ENCODE data around the gene FOXF2. TPM values are rescaled to one million over a fixed set of nuclear protein-coding genes. Genes with fewer than 3 reads are reported as not detected.

The FOXF2 gene
- total RNA-seq, 1 experiment from 2014 or later: not detected

DNA sequence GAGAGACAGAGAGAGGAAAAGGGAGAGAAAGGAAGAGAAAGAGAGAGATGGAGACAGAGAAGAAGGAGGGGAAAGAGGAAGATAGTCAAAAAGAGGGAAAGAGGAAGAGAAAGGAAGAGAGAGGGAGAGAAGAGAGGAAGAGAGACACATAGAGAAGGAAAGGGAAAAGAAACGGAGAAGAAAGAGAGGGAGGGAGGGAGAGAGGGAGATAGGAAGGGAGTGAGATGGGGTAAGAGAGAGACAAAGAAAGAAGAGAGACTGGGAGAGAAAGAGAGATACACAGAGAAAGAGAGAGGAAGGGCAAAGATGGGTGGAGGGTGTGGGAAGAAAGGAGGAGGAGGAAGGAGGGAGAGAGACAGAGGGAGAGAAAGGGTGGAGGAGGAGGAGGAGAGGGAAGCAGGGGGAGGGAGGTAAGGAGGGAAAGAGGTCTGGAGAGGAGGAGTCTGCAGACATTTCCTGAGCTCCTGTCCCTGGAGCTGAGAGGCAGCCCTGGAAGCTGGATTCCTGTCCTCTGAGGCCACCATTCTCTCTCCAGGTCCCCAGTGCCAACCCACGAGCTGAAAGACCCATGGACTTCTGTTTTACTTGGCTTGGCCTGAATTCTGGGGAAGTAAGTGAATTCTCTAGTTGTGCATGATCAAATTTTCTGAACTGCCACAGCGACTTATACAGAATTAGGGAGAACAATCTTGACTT lies 9.9 kb downstream of the FOXF2 start:
- no peak overlapping the region for H3K4me2 ChIP-seq (ENCODE audit: low read depth, low read length, poor library complexity, severe bottlenecking)
- H2AFZ ChIP-seq (ENCODE audit: low read length): no peak overlapping the region
- no peaks in the 10 kb centered on the region for H3K27me3 ChIP-seq (ENCODE audit: low read length)
- no peaks in the 10 kb centered on the region for H3K9me2 ChIP-seq (replicated peaks; ENCODE audit: insufficient read depth, low read length)
- no peak overlapping the region for H3K27ac ChIP-seq (ENCODE audit: low read length)
- no peaks in the 10 kb centered on the region for H3K9me3 ChIP-seq (ENCODE audit: low read length)
- no peak overlapping the region for H3K9ac ChIP-seq (ENCODE audit: low read length)
- no peak for DNase-seq
- no peaks in the 10 kb centered on the region for H3K79me2 ChIP-seq (ENCODE audit: low read length)
- no peaks in the 10 kb centered on the region for H4K20me1 ChIP-seq (ENCODE audit: insufficient read depth, low read depth, low read length)
- H3K4me1 ChIP-seq (ENCODE audit: low read length): no peaks in the 10 kb centered on the region
- no peak overlapping the region for H3K4me3 ChIP-seq (ENCODE audit: low read length)
- H3K36me3 ChIP-seq (ENCODE audit: insufficient read depth, low read length): no peaks in the 10 kb centered on the region

DNA sequence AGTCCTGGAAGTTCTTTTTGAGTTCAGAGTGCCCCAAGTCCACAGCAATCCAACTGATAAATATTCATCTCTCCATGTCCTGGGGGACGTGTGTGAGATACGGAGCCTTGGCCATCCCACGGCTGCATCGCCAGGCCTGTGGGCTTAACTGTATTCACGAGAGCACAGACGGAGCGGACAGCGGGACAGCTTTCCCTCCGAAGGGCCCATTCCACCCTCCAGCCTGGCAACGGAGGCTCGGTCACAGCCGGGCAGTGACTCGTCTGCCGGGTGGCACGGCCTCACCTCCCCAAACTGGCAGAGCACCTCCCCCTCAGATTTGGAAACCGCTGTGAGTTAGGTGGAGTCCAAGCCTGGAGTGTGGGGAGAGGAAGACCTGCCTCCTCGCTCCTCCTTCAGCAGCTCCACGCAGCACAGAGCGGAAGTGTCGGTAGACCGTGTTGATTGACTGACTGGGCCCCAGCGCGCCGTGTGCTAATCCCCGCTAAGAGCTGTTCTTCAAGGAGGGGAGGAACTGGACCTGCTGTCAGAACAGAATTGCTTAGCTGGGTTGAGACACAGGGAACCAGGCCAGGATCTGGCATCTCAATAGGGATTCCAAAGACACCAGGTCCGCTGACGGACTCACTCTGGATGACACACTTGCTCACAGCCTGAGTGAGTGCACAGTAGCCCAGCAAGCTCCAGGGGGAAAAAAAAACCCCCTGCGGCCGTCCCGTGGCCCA lies 10.9 kb downstream of the FOXF2 start:
- DNase-seq: no peak
- H3K27me3 ChIP-seq (ENCODE audit: low read length): no peaks in the 10 kb centered on the region
- no peak overlapping the region for H3K27ac ChIP-seq (ENCODE audit: low read length)
- no peaks in the 10 kb centered on the region for H3K4me1 ChIP-seq (ENCODE audit: low read length)
- no peaks in the 10 kb centered on the region for H3K36me3 ChIP-seq (ENCODE audit: insufficient read depth, low read length)
- no peak overlapping the region for H3K4me3 ChIP-seq (ENCODE audit: low read length)
- H3K4me2 ChIP-seq (ENCODE audit: low read depth, low read length, poor library complexity, severe bottlenecking): no peak overlapping the region
- H2AFZ ChIP-seq (ENCODE audit: low read length): no peak overlapping the region
- H3K9me2 ChIP-seq (replicated peaks; ENCODE audit: insufficient read depth, low read length): no peaks in the 10 kb centered on the region
- no peaks in the 10 kb centered on the region for H3K9me3 ChIP-seq (ENCODE audit: low read length)
- no peaks in the 10 kb centered on the region for H3K79me2 ChIP-seq (ENCODE audit: low read length)
- no peaks in the 10 kb centered on the region for H4K20me1 ChIP-seq (ENCODE audit: insufficient read depth, low read depth, low read length)
- H3K9ac ChIP-seq (ENCODE audit: low read length): no peak overlapping the region

DNA sequence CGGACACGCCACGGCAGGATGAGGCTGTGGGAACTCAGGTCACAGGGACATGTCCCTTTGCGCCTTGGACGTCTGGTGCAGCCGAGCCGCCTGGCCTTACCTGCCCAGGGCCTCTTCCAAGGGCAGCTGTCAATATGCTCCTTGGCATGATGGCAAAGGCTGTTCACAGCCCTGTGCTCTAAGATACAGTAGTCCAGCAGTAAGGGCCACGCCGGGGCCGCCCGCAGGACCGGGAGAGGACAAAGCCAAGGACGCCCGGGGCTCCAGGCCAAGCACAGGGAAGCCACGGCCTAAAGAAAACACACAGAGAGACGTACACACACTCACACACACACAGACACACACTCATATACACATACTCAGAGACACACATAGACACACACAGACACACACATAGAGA lies 13.0 kb downstream of the FOXF2 start:
- Histone ChIP-seq H3K4me2 (ENCODE audit: low read depth, low read length, poor library complexity, severe bottlenecking) (no peak overlapping the region), H3K9me2 (replicated peaks; ENCODE audit: insufficient read depth, low read length) (no peaks in the 10 kb centered on the region), H3K9me3 (ENCODE audit: low read length) (no peaks in the 10 kb centered on the region), H3K27me3 (ENCODE audit: low read length) (no peaks in the 10 kb centered on the region), H3K36me3 (ENCODE audit: insufficient read depth, low read length) (no peaks in the 10 kb centered on the region), H3K79me2 (ENCODE audit: low read length) (no peaks in the 10 kb centered on the region), H3K9ac (ENCODE audit: low read length) (no peak overlapping the region), H2AFZ (ENCODE audit: low read length) (no peak overlapping the region), H3K27ac (ENCODE audit: low read length) (no peak overlapping the region), H3K4me1 (ENCODE audit: low read length) (no peaks in the 10 kb centered on the region), H3K4me3 (ENCODE audit: low read length) (no peak overlapping the region), H4K20me1 (ENCODE audit: insufficient read depth, low read depth, low read length) (no peaks in the 10 kb centered on the region)
- DNase-seq: no peak

DNA sequence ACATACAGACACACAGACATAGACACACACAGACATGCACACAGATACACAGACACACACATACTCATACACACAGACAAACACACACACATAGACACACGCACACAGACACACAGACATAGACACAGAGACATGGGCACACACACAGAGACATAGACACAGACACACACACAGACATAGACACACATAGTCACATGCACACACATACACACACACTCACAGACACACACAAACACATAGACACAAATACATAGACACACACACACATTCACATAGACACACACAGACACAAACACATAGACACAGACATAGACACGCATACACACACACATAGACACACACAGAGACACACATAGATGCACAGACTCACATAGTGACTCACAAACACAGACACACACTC lies 13.5 kb downstream of the FOXF2 start:
- H4K20me1 ChIP-seq (ENCODE audit: insufficient read depth, low read depth, low read length): no peaks in the 10 kb centered on the region
- H2AFZ ChIP-seq (ENCODE audit: low read length): no peak overlapping the region

DNA sequence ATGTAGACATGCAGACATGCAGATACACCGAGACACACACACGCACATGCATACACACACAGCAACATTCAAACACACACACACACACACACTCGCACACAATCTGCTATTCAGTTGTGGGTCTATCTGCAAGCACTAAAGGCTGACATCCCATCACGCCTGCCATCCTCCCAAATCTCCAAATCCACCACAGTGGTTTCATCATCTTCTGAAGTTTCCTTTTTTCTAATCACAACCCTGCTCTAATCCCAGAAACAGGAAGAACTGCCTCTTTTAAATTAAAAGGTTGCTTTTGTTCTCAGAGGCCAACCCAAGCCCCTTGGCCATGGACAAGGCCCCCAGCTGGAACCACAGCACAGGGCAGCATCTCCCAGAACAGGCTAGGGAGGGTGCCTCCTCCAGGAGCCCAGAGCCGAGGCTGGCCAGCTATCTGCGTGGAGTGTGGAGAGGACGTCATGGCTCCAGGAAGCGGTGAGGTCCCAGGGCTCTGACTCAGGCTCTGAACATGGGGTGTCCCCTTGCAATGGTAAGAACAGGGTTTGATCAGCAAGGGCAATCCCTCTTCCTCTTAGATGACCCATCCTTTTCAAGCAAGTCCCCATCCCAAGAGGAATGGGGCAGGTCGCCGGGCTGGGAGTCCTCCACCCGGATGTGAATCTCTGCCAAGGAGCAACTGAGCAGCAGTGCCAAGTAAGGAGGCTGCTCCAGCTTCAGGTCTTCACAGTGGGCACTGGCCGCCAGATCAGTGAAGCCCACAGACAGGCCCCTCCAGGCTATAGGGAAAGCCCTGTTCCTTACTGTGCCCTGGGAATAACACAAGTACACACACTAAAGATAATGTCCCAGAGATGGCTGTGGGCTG lies 14.7 kb downstream of the FOXF2 start:
- H3K9ac ChIP-seq (ENCODE audit: low read length): no peak overlapping the region

More for the DNA sequence above, 13.5 kb downstream of the FOXF2 start:
- no peak for DNase-seq
- H3K9me3 ChIP-seq (ENCODE audit: low read length): no peaks in the 10 kb centered on the region
- no peaks in the 10 kb centered on the region for H3K27me3 ChIP-seq (ENCODE audit: low read length)
- H3K9me2 ChIP-seq (replicated peaks; ENCODE audit: insufficient read depth, low read length): no peaks in the 10 kb centered on the region
- H3K4me3 ChIP-seq (ENCODE audit: low read length): no peak overlapping the region
- H3K36me3 ChIP-seq (ENCODE audit: insufficient read depth, low read length): no peaks in the 10 kb centered on the region
- no peak overlapping the region for H3K27ac ChIP-seq (ENCODE audit: low read length)
- H3K79me2 ChIP-seq (ENCODE audit: low read length): no peaks in the 10 kb centered on the region
- no peak overlapping the region for H3K9ac ChIP-seq (ENCODE audit: low read length)
- no peak overlapping the region for H3K4me2 ChIP-seq (ENCODE audit: low read depth, low read length, poor library complexity, severe bottlenecking)
- H3K4me1 ChIP-seq (ENCODE audit: low read length): no peaks in the 10 kb centered on the region

DNA sequence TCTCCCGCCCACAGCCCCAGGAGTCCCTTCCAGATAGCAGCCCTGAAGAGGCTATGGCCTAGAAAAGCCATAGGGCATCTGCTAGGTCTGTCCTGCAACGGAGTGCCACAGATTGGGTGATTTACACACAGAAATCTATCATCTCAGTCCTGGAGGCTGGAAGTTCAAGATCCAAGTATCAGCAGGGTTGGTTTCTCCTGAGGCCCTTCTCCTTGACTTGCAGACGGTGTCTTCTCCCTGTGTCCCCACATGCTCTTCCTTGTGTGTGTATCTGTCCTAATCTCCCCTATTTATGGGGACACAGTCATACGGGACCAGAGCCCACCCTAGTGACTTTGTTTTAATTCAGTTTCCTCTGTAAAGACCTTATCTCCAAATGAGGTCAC lies 15.3 kb downstream of the FOXF2 start:
- H3K4me2 ChIP-seq (ENCODE audit: low read depth, low read length, poor library complexity, severe bottlenecking): no peak overlapping the region
- no peak overlapping the region for H3K27ac ChIP-seq (ENCODE audit: low read length)
- no peaks in the 10 kb centered on the region for H3K9me3 ChIP-seq (ENCODE audit: low read length)
- H3K9ac ChIP-seq (ENCODE audit: low read length): no peak overlapping the region
- no peak overlapping the region for H3K4me3 ChIP-seq (ENCODE audit: low read length)
- no peak overlapping the region for H2AFZ ChIP-seq (ENCODE audit: low read length)
- H3K9me2 ChIP-seq (replicated peaks; ENCODE audit: insufficient read depth, low read length): no peaks in the 10 kb centered on the region
- no peaks in the 10 kb centered on the region for H3K79me2 ChIP-seq (ENCODE audit: low read length)
- H3K4me1 ChIP-seq (ENCODE audit: low read length): no peaks in the 10 kb centered on the region
- no peaks in the 10 kb centered on the region for H3K27me3 ChIP-seq (ENCODE audit: low read length)
- no peak for DNase-seq
- no peaks in the 10 kb centered on the region for H3K36me3 ChIP-seq (ENCODE audit: insufficient read depth, low read length)
- H4K20me1 ChIP-seq (ENCODE audit: insufficient read depth, low read depth, low read length): no peaks in the 10 kb centered on the region

More for the DNA sequence above, 14.7 kb downstream of the FOXF2 start:
- Histone ChIP-seq H3K9me2 (replicated peaks; ENCODE audit: insufficient read depth, low read length) (no peaks in the 10 kb centered on the region), H2AFZ (ENCODE audit: low read length) (no peak overlapping the region), H4K20me1 (ENCODE audit: insufficient read depth, low read depth, low read length) (no peaks in the 10 kb centered on the region), H3K27ac (ENCODE audit: low read length) (no peak overlapping the region), H3K79me2 (ENCODE audit: low read length) (no peaks in the 10 kb centered on the region), H3K4me2 (ENCODE audit: low read depth, low read length, poor library complexity, severe bottlenecking) (no peak overlapping the region), H3K27me3 (ENCODE audit: low read length) (no peaks in the 10 kb centered on the region), H3K4me1 (ENCODE audit: low read length) (no peaks in the 10 kb centered on the region), H3K4me3 (ENCODE audit: low read length) (no peak overlapping the region), H3K9me3 (ENCODE audit: low read length) (no peaks in the 10 kb centered on the region), H3K36me3 (ENCODE audit: insufficient read depth, low read length) (no peaks in the 10 kb centered on the region)
- DNase-seq: no peak

DNA sequence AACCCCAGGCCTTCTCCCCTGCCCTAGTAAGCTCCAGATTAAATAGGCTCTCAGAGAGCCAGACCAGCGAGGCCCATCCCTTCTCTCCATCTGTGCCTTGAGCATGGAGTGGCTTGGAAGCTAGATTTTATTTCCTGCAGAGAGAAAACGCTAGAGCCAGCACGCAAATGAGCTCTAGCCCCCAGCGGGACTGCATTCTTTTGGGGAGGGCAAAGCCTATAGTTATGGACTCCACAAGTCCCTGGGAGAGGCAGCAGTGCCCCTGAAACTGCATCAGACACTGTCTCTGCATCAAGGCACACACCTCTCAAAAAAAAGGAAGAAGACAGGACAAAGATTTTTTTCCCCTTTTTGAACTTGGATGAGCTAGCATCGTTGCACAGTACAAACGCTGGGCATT lies 15.8 kb downstream of the FOXF2 start:
- H3K9ac ChIP-seq (ENCODE audit: low read length): no peak overlapping the region
- no peak for DNase-seq
- no peaks in the 10 kb centered on the region for H3K36me3 ChIP-seq (ENCODE audit: insufficient read depth, low read length)
- H3K4me2 ChIP-seq (ENCODE audit: low read depth, low read length, poor library complexity, severe bottlenecking): no peak overlapping the region
- H3K9me2 ChIP-seq (replicated peaks; ENCODE audit: insufficient read depth, low read length): no peaks in the 10 kb centered on the region
- H3K79me2 ChIP-seq (ENCODE audit: low read length): no peaks in the 10 kb centered on the region
- H3K27ac ChIP-seq (ENCODE audit: low read length): no peak overlapping the region
- H4K20me1 ChIP-seq (ENCODE audit: insufficient read depth, low read depth, low read length): no peaks in the 10 kb centered on the region
- H3K27me3 ChIP-seq (ENCODE audit: low read length): no peaks in the 10 kb centered on the region
- no peak overlapping the region for H3K4me3 ChIP-seq (ENCODE audit: low read length)
- no peaks in the 10 kb centered on the region for H3K9me3 ChIP-seq (ENCODE audit: low read length)
- H2AFZ ChIP-seq (ENCODE audit: low read length): no peak overlapping the region
- H3K4me1 ChIP-seq (ENCODE audit: low read length): no peaks in the 10 kb centered on the region

Data from Karpas-422 (cell line).